NCI-H446 treated with DMSO at 0.1 percent for 48 hours (cell line): Measurements from ENCODE around the gene PSPN.

Experiments
- DNase-seq: peaks from one replicate; lab custom pipeline; 2025; lab: John Stamatoyannopoulos, UW

Gene PSPN

DNA sequence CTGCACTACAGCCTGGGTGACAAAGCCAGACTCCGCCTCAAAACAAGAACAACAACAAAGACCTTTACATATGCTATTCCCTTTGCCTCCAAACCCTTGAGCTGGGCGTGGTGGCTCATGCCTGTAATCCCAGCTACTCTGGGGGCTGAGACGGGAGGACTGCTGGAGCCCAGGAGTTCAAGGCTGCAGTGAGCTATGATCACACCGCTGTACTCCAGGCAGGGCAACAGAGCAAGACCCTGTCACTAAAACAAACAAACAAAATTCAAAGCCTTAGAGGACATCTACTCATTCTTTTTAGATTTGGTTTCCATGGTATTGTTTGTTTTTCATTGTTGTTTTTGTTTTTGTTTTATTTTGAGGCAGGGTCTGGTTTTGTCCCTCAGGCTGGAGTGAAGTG is 50.1 kb downstream of the PSPN start:
- DNase-seq = no peak
